Mononuclear cell (primary cell): Measurements from ENCODE around the gene GSTM1. TPM values are rescaled to one million over a fixed set of nuclear protein-coding genes. Genes with fewer than 3 reads are reported as not detected.
"Not testable (repeated sequence)": the region's sequence is repeated elsewhere in the genome, so short reads cannot be mapped to it uniquely, and the experiment has no call there.

ENCODE experiments used
- H3K27me3 ChIP-seq: 2 replicates; pipeline ENCODE4 v1.6.0; 2011; ENCODE audit warnings: low read length, control low read depth; ENCODE audit not compliant: insufficient read depth
- H3K4me1 ChIP-seq: 2 replicates; pipeline ENCODE4 v1.5.1; 2011; ENCODE audit warnings: mild to moderate bottlenecking, low read length, control low read depth; ENCODE audit not compliant: insufficient read depth
- H3K4me3 ChIP-seq: 2 replicates; pipeline ENCODE4 v1.5.1; 2011; ENCODE audit warnings: mild to moderate bottlenecking, low read length, moderate library complexity
- H3K9me3 ChIP-seq: 2 replicates; pipeline ENCODE4 v1.5.1; 2011; ENCODE audit warnings: low read depth, mild to moderate bottlenecking, control low read depth, low read length
- total RNA-seq: library from RNA; depleted of rRNA; stranded (reverse); fragments of >200 nt; gene quantifications from one replicate; pipeline ENCODE4 v1.2.3, GENCODE V29; 2012

Gene GSTM1
- total RNA-seq, 1 donor = not detected

DNA sequence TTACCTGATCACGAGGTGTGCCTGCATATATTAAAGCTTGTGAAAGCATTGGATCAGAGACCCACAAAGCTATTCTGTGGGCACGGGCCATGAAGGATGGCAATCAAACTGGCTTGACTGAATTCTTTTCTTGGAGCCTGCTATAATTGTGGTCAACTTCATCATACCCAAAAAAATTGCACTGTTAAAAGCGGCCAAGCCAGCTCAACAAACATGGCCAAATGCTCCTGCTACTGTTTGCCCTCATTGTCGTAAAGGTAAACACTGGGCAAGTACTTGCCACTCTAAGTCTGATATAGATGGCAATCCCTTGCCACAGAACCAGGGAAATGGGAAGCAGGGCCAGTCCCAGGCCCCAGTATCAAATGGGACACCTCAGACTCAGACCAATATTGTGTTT is 17.8 kb downstream of the GSTM1 start:
- no peak overlapping the region for H3K4me3 ChIP-seq
- H3K9me3 ChIP-seq = no peaks in the 10 kb centered on the region
- H3K27me3 ChIP-seq = no peaks in the 10 kb centered on the region
- H3K4me1 ChIP-seq = no peaks in the 10 kb centered on the region

DNA sequence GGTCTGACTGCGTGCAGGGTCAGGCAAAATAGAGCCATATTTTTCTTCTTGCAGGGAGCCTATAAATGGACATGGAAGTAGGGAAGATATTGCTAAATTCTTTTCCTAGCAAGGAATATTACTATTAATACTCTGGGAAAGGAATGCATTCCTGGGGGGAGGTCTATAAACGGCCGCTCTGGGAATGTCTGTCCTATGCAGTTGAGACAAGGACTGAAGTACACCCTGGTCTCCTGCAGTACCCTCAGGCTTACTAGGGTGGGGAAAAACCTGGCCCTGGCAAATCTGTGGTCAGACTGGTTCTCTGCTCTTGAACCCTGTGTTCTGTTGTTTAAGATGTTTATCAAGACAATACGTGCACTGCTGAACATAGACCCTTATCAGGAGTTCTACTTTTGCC is 21.3 kb downstream of the GSTM1 start:
- H3K27me3 ChIP-seq, H3K4me1 ChIP-seq, H3K9me3 ChIP-seq, H3K4me3 ChIP-seq: not testable (repeated sequence)

DNA sequence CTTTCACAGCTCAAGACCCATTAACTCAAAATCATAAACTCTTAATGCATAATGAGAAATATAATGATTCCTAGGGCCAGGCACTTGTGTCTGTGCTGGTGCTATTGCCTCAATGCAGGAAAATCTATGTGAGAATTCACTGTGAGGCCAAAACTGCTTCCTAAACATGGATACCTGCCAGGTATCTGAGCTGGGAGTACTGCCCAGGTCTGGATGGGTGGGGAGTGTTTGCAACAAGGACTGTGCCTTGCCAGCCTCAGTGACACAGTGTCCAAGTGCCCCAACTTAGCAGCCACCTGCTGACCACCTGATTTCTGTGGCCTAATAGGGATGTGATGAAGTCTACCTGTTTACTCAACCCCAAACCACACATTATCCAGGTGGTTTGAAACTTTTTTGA is 22.2 kb downstream of the GSTM1 start:
- H3K4me1 ChIP-seq, H3K4me3 ChIP-seq, H3K9me3 ChIP-seq, H3K27me3 ChIP-seq: not testable (repeated sequence)

DNA sequence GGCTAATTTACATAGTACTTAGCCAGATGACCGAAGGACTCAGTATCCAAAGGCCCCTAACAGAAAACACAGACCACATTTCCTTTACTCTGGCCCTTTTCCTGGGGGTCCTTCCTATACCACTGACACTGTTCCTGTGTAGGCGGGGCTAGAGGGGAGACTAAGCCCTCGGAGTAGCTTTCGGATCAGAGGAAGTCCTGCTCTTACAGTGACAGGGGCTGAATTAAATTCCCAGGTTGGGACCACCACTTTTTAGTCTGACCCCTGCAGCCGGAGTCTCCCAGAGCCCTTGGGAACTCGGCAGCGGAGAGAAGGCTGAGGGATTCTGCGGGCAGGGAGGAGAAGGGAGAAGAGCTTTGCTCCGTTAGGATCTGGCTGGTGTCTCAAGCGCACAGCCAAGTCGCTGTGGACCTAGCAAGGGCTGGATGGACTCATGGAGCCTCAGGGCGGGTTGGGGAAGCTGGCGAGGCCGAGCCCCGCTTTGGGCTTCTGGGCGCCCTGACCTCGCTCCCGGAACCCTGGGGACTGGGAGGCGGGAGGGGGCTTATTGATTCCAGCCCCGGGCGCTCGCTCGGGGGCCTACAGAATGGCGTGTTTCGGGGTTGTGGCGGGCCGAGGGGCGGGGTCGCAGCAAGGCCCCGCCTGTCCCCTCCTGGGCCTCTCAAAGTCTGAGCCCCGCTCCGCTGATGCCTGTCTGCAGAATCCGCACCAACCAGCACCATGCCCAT is 24.1 kb downstream of the GSTM1 start, which contains the start of gene GSTM5:
Gene GSTM5, plus strand, starts transcription at position 659 of the 728 bp plus-strand sequence. Its CDS starts 62 bp downstream, at position 721.
- not testable (repeated sequence) for H3K9me3 ChIP-seq, H3K27me3 ChIP-seq, H3K4me3 ChIP-seq, H3K4me1 ChIP-seq

DNA sequence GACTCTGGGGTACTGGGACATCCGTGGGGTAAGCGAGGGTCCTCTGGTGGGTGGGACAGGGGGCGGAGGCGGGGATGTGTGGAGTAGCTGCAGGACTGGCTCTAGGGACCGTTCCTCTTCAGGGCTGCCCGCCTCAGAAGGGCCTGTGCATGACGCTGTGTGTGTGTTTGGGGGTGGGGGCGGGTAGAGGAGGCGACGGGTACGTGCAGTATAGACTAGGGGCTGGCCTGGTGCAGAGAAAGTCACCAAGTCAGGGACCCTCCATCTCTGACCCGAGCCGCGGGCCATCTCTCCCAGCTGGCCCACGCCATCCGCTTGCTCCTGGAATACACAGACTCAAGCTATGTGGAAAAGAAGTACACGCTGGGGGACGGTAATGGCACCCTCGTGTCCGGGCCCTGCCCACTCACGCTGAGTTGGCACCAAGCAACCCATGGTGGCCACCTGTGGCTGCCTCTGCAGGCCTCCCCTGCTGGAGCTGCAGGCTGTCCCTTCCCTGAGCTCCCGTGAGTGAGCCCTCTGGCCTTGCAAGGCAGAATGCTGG is 24.8 kb downstream of the GSTM1 start:
- Histone ChIP-seq H3K9me3 (no peaks in the 10 kb centered on the region), H3K4me1 (no peaks in the 10 kb centered on the region), H3K27me3 (no peaks in the 10 kb centered on the region), H3K4me3 (no peak overlapping the region)

DNA sequence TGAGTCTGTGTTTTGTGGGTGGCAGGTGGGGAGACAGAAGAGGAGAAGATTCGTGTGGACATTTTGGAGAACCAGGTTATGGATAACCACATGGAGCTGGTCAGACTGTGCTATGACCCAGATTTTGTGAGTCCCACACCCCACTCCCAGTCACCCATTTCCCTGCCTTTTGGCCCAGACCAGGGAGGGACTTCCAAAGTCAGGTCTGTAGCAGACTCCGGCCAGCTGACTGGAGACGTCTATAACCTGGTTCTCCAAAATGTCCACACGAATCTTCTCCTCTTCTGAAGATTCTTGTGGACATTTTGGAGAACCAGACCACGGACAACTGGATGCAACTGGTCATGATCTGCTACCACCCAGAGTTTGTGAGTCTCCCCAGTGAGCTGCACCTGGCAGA is 26.0 kb downstream of the GSTM1 start:
- H3K4me3 ChIP-seq = no peak overlapping the region
- H3K9me3 ChIP-seq = no peaks in the 10 kb centered on the region
- no peaks in the 10 kb centered on the region for H3K27me3 ChIP-seq
- no peaks in the 10 kb centered on the region for H3K4me1 ChIP-seq

DNA sequence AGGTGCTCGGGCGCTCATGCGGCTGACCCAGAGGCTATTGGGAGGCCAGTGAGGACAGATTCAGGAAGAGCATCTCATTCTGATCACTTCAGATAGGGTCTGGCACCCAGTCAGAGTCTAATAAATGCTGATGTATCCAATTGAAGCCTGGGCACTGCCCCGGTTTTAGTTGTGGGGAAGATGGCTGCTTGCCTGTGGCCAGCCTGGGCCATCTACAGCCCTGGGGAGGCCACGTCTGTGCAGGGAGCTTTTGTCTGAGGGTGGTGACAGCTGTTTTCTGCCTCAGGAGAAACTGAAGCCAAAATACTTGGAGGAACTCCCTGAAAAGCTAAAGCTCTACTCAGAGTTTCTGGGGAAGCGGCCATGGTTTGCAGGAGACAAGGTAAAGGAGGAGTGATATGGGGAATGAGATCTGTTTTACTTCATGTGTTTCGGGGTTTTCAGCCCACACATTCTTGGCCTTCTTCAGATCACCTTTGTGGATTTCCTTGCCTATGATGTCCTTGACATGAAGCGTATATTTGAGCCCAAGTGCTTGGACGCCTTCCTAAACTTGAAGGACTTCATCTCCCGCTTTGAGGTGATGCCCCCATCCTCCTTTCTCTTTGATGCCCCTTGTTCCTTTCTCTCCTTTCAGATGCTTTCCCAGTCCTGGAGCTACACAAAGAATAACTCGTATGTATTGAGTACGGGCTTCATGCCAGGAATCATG is 27.2 kb downstream of the GSTM1 start:
- no peaks in the 10 kb centered on the region for H3K4me1 ChIP-seq
- no peaks in the 10 kb centered on the region for H3K27me3 ChIP-seq
- H3K4me3 ChIP-seq = no peak overlapping the region
- no peaks in the 10 kb centered on the region for H3K9me3 ChIP-seq

DNA sequence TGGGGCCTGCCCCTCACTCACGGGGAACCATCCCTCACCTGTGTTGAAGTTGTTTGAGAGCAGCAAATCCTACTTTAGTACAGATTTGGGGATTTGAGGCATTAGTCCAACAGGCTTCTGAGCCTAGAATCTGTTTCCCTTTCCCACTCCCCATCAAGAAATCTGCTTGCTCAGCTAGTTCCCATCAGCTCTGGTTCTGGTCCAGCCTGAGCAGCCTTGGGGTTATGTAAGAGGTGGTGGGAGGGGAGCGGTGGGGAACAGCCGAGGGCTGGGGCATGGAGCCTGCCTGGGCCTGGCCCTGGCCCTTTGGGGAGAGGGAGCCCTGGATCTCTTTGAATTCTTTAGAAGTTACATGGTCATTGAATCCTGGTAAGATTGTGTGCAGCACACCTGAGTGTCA is 28.5 kb downstream of the GSTM1 start:
- Histone ChIP-seq H3K27me3 (no peaks in the 10 kb centered on the region), H3K4me3 (no peak overlapping the region), H3K4me1 (no peaks in the 10 kb centered on the region), H3K9me3 (no peaks in the 10 kb centered on the region)

DNA sequence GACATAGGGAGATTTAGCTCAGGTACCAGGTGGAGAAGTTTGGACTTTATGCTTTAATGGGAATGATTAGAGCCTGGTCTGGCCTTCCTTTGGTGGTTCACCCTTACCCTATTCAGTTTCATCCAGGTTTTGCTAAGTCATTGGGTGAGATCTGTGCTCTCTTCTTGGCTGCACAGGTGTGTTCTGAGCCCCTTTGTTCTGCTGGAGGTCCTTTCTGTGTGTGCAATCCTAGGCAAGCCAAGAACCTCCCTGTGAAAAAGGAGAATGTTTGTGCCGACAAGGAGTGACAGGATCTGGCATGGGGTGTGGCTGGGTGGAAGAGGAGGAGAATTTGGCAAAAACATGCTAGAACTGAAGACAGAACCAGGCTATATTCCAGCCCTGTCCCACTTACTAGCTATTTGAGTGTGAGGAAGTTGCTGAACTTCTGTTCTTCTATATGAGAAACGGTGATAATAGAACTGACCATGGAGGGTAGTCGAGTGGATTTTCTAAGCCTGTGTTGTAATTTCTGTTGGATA is 29.0 kb downstream of the GSTM1 start:
- Histone ChIP-seq H3K4me3 (no peak overlapping the region), H3K4me1 (no peaks in the 10 kb centered on the region), H3K9me3 (no peaks in the 10 kb centered on the region), H3K27me3 (no peaks in the 10 kb centered on the region)

DNA sequence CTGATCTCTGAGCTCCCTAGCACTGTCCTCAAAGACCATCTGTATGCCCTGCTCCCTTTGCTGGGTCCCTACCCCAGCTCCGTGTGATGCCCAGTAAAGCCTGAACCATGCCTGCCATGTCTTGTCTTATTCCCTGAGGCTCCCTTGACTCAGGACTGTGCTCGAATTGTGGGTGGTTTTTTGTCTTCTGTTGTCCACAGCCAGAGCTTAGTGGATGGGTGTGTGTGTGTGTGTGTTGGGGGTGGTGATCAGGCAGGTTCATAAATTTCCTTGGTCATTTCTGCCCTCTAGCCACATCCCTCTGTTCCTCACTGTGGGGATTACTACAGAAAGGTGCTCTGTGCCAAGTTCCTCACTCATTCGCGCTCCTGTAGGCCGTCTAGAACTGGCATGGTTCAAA is 30.1 kb downstream of the GSTM1 start:
- no peak overlapping the region for H3K4me3 ChIP-seq
- H3K27me3 ChIP-seq = no peaks in the 10 kb centered on the region
- H3K4me1 ChIP-seq = no peaks in the 10 kb centered on the region
- H3K9me3 ChIP-seq = no peaks in the 10 kb centered on the region

DNA sequence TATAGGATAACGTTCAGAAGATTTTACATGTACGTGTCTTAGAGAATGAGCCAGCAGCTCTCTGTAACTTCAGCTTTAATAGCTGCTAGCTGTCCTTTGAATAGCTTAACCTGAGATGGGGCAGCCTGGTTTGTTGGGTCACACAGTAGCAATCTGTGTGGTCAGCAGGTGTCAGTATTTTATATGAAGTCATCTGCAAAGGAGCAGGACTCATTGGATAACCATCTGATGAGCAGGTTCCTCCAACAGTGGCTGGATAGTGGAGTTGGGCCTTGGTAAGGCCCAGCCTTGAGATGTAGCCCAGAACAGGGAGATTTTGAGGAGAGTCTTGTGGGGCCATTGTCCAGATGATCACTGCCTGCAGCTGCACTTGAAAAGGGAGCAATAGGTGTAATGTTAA is 30.9 kb downstream of the GSTM1 start:
- no peak overlapping the region for H3K4me3 ChIP-seq
- H3K4me1 ChIP-seq = no peaks in the 10 kb centered on the region
- H3K27me3 ChIP-seq = no peaks in the 10 kb centered on the region
- no peaks in the 10 kb centered on the region for H3K9me3 ChIP-seq

DNA sequence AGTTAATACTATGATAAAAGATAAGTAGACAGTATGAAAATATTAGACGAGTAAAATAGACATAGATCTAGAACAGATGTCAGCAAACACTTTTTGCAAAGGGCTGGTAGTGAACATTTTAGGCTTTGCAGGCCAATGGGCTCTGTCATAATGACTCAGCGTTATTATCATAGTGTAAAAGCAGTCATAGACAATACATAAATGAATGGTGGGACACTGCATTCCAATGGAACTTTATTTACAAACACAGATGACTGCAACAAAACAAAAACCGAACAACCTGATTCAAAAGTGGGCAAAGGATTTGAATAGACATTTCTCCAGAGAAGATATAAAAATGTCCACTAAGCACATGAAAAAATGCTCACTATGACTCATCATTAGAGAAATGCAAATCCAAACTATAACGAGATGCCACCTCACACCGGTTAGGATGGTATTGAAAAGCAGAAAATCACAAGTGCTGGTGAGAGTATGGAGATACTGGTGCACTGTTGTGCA is 31.8 kb downstream of the GSTM1 start:
- Histone ChIP-seq H3K27me3 (no peaks in the 10 kb centered on the region), H3K4me3 (no peak overlapping the region)

DNA sequence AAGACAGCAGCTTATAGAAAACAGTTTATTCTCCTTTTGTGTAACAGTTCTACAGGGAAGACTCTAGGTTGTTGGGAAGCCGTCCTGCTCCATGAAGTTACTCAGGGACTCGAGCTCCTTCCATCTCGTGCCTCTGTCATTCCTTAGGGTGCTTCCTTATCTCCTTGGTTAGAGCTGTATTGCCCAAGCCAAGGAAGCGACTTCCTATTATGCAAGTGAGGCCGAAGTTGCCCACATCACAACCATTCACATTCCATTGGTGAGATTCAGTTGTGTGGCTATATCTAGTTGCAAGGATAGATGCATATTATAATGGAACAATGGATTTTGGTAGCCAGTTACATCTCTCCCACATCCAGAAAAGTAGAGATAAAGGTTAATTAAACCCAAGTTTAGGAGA is 33.4 kb downstream of the GSTM1 start:
- no peaks in the 10 kb centered on the region for H3K9me3 ChIP-seq
- no peaks in the 10 kb centered on the region for H3K27me3 ChIP-seq
- H3K4me1 ChIP-seq = no peaks in the 10 kb centered on the region
- no peak overlapping the region for H3K4me3 ChIP-seq

More for the DNA sequence above, 31.8 kb downstream of the GSTM1 start:
- Histone ChIP-seq H3K4me1 (no peaks in the 10 kb centered on the region), H3K9me3 (no peaks in the 10 kb centered on the region)

DNA sequence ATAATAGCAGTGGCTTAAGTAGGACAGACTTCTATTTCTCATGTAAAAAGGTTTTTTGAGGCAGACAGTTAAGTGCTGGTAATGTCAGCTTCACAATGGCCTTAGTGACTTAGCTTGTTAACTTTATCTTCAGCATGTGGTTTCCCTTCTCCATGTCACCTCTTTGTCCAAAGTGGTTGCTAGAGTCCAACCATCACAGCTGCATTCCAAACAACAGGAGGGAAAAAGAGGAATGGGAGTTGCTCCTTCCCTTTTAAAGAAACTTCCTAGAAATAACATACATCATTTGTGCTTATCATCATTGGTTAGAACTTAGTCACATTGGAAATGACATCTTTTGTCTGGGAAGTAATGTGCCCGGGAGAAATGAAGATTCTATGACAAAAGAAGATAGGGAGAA is 34.4 kb downstream of the GSTM1 start:
- H3K27me3 ChIP-seq = no peaks in the 10 kb centered on the region
- H3K4me3 ChIP-seq = no peak overlapping the region
- H3K9me3 ChIP-seq = no peaks in the 10 kb centered on the region
- H3K4me1 ChIP-seq = no peaks in the 10 kb centered on the region

DNA sequence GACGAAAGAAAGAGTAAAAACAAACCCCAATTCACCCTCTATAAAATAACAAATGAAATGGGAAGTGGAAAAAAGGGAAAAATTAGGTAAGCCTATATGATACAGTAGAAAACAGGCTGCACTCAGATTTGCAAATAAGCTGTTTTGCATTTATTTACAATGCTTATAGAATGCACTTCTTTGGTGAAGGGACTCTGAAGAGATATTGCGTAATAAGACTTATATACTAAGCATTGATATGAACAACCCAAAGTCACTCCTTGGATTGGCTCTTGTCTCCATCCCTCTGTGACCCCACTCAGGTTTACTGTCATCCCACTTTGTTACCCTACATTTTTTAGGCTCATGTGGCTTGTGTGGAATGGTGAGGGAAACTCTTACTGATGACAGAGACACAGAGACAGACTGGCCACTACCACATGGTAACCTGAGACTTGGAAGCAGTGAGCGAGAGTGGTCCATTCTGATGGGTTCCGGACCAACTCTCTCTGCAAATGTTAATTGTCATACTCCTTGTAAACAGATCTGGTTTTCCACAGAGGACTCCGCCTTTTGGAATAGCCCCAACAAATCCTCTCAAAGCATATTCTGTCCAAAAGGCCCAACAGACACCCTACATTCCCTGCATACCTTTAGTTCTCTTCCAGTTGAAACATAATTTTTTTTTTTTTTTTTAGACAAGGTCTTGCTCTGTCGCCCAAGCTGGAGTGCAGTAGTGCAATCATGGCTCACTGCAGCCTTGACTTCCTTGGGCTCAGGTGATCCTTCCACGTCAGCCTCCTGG is 35.5 kb downstream of the GSTM1 start:
- no peaks in the 10 kb centered on the region for H3K27me3 ChIP-seq
- H3K4me1 ChIP-seq = no peaks in the 10 kb centered on the region
- no peak overlapping the region for H3K4me3 ChIP-seq
- no peaks in the 10 kb centered on the region for H3K9me3 ChIP-seq
